Activated CD4-positive, CD25-positive, alpha-beta regulatory T cell treated with anti-CD3 and anti-CD28 coated beads, Interleukin-2, amount 50 U/mL, for 16 hours (primary cell): ENCODE results near the gene PPP5C.

Experiments used
- DNase-seq: peaks from one replicate; pipeline ENCODE4 v3.0.0-alpha.2; 2020; ENCODE audit warnings: low read depth, low spot score

The PPP5C gene

DNA sequence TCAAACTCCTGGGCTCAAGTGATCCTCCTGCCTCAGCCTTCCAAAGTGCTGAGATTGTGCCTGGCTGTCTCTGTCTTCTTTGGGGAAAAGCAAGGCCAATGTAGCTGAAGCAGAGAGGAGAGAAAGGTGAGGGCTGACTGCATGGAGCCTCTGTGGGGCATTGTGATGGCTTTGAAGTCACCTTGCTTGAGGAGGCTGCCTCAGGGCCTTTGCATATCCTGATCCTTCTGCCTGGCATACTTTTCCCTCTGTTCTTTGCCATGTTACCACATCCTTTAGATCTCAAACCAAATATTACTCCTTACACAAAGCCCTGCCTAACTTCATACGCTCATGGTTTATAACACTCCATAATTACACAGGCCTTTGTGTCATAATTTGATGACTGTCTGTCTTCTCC, 9.4 kb upstream of the PPP5C start:
- no peak for DNase-seq

DNA sequence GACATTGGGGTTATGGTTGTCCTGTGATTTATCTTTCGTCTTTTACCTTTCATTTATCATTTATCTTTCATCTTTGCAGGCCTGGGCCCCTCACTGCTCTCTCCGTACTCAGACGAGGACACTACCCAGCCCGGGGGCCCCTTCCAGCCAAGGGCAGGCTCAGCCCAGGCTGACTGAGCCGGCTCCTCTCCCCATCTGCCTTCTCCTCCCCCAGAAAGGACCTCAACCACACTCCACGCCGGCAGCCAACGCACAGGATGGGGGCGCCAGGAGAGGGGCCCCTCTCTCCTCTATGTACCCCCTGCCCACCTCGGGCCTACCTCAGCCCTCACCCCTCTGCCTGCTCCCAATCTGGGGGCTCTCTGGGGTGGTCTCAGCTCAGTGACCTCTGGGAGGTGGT, 7.4 kb upstream of the PPP5C start:
- no peak for DNase-seq

DNA sequence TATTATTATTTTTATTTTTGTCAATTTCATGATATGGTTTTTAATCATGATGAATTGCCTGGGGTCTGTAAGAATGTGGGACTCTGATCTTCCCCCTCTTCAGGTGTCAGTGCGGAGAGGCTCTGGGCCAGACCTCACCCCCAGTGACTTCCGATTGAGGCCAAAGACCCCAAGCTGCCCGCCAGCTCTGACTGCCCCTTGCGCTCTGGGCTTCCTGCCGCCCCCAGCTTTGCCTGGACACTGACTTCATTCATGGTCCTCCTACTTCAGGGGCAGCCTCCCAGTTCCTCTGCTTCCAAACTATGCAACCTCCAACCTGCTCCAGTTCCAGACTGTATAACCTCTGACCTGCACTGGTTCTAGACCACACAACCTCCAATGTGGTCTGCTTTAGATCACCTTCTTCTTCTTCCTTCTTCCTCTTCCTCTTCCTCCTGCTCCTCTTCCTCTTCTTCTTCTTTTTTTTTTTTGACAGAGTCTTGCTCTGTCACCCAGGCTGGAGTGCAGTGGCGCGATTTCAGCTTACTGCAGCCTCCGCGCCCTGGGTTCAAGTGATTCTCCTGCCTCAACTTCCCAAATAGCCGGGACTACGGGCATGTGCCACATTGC, 6.7 kb upstream of the PPP5C start:
- DNase-seq, result no peak

DNA sequence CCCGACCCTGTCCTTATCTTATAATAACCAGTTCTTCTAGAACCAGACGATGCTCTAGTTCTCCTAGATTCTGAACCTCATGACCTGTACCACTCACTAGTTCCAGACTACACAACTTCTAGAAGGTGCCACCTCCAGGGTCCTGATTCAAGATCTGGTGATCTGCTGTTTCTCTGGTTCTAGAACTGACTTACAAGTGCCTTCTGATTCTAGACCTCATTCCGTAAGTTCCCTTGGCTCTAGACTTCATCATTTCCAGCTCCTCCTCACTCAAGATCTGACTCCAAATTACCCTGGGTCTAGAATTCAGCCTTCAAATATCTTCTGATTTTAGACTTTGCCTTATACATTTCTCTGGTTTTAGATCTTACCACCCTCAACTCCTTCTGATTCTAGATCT, 5.0 kb upstream of the PPP5C start:
- no peak for DNase-seq

DNA sequence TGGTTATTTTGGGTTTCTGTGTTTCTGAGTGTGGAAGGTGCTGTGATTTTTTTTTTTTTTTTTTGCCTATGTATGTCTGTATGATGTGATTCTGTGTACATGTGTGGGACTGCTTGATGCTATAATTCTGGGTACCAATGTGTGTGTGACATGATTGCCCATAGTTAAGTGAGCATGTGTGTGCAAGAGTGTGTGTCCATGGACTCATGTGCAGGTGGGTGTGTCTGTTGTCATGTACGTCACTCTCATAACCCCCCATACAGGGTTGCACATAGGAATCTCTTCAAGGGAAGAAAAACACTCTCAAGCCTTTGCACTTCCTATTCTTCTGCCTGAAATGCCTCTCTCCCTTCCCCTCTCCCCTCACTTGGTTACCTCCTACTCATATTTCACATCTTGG, 2.5 kb upstream of the PPP5C start:
- no peak for DNase-seq

DNA sequence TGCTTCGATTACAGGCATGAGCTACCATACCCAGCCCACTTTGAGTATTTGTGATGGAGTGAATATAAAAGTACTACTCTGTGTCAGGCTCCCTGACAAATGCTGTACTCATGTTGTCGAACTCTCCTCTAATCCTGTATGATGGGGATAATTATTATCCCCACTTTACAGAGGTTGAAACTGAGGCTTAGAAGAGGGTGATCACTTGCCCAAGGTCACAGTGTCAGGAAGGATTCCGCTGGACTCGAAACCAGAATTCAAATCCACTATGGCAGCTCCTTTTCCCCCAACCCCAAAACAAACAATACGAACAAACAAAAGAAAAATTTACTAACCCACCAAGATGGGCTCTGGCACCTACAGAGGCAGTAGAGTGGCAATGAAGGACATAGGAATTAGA, 1.7 kb upstream of the PPP5C start:
- DNase-seq, result no peak

DNA sequence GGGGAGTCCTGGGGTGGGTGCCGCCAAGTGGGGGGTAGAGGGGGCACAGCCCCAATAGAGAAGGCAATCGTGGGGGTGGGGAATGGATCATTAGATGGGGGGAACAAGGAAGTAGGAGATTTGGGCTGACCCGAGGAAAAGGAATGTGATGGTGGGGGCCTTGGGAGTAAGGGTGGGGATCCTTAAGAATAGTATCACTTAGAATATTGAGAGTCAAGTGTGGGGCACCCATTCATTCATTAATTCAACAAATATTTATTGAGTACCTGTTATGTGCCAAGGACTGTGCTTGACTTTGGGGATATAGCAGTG, 641 bp downstream of the PPP5C start:
- DNase-seq, result no peak

DNA sequence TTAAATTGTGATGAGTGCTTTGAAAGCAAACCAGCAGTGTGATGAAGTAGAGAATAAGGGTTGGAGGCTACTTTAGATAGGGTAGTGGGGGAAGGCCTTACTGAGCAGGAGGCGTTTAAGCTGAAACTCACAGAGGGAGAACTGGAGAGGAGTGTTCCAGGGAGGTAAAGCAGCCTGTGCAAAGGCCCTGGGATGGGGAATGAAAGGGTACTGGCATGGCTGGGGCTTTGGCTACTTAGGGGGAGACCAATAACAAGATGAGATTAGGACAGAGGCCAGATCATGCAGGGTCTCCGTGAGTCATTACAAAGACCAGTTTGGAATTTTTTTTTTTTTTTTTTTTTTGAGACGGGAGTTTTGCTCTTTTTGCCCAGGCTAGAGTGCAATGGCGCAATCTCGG, 1.1 kb downstream of the PPP5C start:
- DNase-seq, result no peak

DNA sequence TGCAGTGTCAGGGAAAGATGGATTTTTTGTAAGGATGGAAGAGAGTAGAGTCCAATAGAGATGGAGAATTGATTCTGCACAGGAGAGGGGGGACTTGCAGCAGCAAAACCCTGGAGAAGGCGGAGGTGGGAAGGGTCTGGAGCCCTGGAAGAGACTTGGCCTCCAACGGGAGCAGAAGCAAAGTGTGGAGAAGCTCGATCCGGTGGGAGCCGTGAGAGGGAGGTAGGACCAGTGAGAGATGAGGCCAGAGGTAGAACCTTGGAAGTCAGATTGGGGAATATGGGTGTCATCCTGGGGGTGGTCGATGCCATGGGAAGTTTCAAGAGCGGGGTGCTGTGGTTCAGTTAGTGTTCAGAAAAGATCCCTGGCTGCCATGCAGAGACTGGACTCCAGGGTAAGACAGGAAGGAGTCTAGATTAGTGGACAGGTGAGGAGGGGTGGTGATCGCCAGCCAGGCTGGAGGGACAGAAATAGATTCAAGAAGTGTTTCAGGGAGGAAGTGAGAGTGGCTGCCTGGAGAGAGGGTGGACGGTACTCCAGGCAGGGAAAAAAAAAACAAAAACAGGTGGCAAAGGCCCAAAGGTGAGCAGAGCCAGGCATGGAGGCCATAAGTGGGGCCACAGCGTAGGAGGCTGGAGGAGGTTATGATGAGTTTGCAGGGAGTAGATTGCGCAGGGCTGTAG, 2.6 kb downstream of the PPP5C start:
- no peak for DNase-seq

DNA sequence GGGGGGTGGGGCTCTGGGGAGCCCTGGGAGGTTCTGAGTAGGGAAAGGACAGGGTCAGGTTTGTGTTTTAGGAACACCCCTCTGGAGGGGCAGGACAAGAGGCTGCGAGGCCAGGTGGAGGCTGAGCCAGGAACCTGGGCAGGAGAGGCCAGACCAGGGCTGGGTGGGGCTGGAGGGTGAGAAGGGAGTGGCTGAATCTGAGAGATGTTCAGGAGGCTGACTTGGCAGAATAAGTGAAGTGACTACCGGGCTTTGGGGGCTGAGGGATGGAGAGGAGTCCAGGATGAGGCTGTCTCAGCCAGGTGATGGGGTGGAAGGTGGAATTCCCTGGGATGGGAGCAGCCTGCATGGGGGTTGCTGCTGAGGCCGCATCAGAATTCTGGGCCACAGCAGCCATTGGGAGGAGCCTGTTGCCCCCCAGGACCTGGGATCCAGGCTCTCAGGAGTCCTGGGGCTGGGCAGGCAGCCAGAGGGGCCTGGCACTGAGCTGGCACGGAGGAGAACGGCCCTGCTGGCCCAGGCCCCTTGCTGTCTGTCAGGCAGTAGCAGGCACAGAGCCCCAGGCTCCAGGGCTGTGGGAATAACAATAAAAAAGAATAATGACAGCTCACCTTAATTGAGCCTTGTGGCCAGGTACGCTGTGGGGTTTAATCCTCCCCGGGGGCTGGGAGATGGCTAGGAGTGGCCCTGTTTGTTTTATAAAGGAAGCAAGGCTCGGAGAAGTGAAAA, 3.3 kb downstream of the PPP5C start:
- no peak for DNase-seq

DNA sequence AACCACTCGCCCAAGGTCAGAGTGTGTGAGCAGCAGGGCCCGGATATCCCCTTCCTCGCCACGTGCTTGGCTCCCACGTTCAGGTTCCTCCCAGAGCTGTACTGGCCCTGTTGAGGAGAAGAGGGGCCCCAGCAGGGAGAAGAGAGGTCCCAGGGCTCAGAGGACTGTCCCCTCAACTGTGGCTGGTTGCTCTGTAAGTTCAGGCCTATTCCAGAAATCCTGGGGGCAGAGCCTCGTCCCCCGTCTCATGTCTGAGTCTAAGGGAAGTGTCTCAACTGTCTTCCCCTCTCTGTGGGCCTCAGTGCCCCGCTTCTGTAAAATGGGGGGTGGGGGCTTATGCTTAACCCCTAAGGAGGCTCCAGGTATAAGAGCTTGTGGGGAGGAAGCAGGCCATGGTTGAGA, 3.9 kb downstream of the PPP5C start:
- no peak for DNase-seq

DNA sequence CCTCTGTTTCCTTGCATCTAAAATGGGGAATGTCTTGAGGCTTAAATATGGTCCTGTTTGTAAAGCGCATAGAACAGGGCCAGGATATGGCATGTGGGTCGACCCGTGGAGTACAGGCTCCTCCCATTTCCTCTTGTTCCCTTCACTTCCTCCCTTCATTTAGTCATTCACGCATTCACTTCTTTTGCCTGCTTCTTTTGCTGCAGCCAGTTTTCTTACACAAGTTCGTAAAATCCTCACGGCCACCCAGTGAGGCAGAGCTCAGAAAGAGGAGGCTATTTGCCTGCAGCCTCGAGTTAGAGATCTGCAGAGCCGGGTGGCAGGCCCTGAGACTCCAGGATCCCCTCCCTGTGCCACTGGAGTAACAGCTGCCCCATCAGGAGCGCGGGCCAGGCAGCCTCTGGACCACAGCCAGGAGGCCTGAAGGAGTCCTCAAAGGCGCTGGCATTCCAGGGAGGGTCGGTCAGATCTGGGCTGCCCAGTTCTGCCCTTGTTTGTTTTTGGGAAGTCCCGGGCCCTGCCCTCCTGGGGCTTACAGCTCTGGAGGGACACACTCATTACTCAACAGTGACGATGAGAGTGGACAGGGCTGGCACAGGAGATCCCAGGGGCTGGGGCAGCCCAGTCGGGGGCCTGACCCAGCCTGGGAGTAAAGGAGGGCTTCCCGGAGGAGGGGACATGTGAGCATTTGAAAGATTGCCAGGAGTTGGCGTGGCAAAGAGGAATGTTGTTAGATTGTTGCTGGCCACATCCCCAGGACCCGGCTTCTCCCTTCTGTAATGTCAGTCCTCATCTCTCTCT, 4.6 kb downstream of the PPP5C start:
- no peak for DNase-seq

DNA sequence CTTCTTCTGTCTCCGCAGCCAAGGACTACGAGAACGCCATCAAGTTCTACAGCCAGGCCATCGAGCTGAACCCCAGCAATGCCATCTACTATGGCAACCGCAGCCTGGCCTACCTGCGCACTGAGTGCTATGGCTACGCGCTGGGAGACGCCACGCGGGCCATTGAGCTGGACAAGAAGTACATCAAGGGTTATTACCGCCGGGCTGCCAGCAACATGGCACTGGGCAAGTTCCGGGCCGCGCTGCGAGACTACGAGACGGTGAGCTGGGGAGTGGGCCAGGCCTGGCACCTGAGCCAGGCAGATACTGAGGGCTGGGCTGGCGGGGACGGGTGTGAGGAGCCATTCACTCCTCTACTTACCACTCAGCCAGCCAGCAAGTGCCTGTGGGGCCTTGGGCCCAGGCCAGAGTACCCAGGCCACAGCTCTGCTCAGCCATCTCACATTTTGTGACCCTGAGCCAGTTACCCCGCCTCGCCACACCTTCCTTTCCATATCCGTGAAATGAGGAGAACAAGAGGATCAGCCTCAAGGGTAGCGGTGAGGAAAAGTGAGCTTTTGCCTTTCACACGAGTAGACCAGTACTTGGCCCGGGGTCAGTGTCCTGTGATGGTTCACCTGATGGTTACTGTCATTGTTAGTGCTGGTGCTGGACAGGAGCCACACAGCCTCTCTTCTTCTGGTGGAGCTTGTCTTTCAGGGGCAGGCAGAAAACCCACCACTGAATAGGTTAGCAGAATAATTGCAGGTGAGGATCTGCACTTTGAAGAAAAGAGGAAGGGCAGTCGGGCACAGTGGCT, 7.0 kb downstream of the PPP5C start:
- DNase-seq, result no peak

DNA sequence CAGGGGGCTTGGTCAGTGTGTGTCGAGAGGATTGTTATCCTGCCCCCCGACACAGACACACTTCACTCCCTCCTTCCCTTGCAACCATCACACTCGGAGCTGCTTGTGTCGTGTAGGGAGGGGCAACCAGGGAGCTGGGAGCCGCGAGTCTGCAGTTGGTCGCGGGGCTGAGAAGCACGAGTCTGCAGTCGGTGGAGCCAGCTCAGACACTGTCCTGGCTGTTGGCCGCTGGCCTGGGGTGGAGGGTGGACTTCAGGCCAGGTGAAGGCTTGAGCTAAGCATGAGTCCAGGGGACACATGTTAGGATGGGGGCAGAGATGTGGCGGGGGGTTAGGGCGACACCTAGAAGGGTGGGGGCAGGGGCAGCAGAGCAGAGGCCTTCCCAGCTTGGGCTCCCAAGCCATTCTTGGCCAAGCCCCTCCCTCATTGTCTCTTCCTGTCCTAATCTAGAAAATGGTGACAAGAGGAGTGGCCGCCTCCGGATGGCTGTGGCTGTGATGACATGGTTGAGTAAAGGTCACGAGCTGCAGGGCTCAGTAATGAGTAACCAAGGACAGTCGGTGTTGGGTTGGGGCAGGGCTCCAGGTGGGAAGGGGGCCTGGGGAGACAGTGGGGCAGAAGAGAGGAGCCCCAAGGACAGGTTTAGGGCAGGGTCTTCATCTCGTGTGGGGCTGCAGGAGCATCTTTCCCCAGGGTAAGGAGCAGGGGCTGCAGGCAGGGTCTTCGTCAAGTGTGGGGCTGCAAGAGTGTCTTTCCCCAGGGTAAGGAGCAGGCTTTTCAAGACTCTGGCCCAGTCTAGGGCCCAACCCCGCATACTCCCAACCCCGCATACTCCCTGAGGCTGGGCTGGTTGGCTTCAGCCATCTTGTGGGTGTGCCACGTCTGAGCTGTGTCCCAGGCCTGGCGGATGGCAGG, 8.6 kb downstream of the PPP5C start:
- no peak for DNase-seq

DNA sequence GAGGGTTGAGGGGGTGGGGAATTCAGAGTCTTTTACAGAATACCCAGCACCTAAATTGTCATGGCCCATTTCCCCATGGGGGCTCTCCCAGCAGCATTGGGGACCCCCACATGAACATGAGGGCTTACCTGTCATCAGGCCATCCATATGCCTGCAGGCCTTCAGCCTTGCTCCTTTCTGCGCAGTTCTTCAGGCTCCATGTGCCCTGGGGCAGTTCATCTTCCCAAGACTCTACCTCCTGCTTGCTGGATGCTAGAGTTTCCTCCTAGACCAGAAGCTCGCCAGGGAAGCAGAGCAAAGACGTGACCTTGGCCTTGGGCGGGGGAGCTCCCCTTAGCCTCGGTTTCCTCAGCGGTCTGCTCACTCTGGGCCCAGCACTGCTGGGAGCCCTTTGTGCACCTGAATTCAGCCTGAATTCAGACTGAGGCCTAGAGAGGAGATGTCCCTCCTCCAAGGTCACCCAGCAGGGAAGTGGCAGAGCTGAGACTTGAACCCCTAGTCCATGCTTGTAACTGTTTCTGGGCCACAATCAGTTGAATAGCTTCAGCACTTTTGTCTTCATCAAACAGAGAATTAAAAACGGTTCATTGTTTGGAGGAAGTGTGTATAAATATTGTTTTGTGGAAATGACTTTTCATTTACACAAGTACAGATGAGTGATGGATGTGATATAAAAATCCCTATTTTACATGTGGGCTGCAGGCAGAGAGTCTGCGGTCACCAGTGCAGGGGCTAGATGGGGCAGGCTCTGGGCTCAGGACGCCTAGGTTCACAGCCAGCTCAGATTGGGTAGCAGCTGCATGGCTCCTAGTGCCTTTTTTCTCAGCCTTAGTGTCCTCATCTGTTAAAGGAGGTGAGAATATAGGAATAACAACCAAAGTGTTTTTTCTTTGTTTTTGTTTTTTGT, 9.5 kb downstream of the PPP5C start:
- no peak for DNase-seq

DNA sequence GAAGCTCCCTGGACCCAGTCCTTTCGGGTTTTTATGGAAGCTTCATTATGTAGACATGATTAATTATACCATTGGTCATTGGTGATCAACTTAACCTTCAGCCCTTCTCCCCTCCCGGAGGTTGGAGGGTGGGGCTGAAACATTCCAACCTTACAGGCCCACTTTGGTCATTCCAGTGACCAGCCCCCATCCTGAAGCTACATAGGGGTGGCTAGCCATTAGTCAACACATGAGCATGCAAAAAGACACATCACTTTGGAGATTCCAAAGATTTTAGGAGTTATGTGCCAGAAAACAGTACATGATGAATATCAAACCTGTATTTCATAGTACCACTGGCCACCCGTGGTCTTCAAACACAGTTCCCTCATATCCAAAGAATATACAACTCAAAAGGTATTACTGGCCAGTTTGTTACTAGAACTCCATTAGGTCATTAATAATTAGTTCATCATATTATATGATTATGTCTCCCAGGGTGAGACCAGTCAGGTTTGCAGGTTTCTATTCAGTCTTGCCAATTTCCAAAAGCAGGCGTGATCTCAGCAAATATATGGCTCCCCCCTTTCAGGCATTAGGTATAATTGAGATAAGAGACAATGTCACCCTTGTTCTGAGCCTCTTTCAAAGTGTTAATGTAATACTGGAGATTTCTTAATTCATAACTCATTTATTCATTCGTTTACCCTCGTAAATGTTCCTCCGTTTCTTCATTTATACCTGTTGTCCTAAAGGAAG, 11.1 kb downstream of the PPP5C start:
- DNase-seq, result no peak

DNA sequence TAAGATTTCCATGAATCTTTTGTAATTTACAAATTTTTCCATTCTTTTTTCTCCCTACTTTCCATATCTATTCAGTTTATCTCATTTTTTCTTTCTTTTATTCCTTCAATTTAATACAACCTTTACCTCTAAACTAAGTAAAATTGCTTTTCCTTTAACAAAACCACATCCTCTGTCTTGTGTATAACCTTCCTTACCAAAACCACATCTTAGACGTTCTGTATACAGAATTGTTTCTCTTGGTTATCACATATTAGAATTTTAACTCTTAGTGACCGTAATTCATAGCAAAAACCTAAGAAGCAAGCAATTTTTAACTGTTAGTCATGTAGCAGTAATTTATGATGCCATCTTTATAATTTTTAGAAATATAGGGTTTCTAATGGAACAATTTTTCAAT, 15.0 kb downstream of the PPP5C start:
- DNase-seq, result no peak

DNA sequence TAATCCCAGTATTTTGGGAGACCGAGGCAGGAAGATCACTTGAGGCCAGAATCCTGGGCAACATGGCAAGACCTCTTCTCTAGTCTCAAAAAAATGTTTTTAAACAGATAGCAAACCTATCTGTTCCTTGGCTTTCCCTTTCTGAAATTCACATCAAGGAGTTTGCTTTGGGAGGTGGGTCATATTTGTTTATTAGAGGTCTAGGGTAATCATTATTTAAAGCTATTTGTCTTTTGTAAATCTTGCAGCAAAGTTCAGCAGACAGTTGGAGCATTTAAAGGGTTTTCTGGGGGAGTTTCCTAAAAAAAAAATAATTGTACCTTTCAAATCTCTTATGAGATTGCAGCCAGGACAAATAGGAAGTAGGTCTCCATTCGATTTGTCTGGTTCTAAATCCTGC, 17.5 kb downstream of the PPP5C start:
- no peak for DNase-seq

DNA sequence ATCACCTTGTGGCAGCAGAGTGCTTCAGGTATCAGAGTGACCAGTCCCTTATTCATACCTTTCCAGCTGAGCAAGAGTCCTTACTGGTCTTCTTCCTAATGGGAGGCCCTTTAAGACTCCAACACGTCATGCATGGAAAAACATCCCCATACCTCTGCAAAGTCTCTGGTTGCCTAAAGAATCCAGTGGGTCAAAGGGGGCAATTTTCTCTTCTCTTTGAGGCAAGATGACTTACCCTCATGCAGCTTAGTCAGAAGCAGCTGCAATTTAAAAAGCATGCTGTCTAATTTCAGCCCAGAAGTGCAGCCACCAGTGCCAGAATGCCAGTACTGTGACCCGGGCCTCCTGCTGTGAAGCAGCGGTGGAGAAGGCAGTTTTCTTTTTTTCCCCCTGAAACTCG, 18.7 kb downstream of the PPP5C start:
- no peak for DNase-seq
